Hepatocyte (in vitro differentiated cells): Measurements from ENCODE around the gene KRTAP2-1. TPM values are rescaled to one million over a fixed set of nuclear protein-coding genes. Genes with fewer than 3 reads are reported as not detected.
"Not testable (repeated sequence)": the region's sequence is repeated elsewhere in the genome, so short reads cannot be mapped to it uniquely, and the experiment has no call there.

Experiments
- DNase-seq: peaks from one replicate; pipeline ENCODE4 v3.0.0-alpha.2; 2016; ENCODE audit warnings: low spot score
- H2AFZ ChIP-seq: fragments of 200-600 bp; sonication (generic); 2 replicates; pipeline ENCODE4 v1.6.0; 2016; ENCODE audit warnings: antibody characterized with exemption, mild to moderate bottlenecking
- H3K27ac ChIP-seq: fragments of 200-600 bp; sonication (generic); 2 replicates; pipeline ENCODE4 v1.5.1; 2016; ENCODE audit warnings: mild to moderate bottlenecking
- H3K27me3 ChIP-seq: fragments of 200-600 bp; sonication (generic); 2 replicates; pipeline ENCODE4 v1.6.1; 2016
- H3K36me3 ChIP-seq: fragments of 200-600 bp; sonication (generic); replicated peaks from 2 replicates; pipeline ENCODE4 v1.5.1; 2016; ENCODE audit warnings: low read depth; ENCODE audit not compliant: insufficient read depth
- H3K4me1 ChIP-seq: fragments of 200-600 bp; sonication (generic); 2 replicates; pipeline ENCODE4 v1.5.1; 2016; ENCODE audit warnings: mild to moderate bottlenecking, moderate library complexity; ENCODE audit not compliant: insufficient read depth
- H3K4me2 ChIP-seq: fragments of 200-600 bp; sonication (generic); 2 replicates; pipeline ENCODE4 v1.6.0; 2016
- H3K4me3 ChIP-seq: fragments of 200-600 bp; sonication (generic); 2 replicates; pipeline ENCODE4 v1.5.1; 2016; ENCODE audit warnings: mild to moderate bottlenecking
- H3K79me2 ChIP-seq: fragments of 200-600 bp; sonication (generic); 2 replicates; pipeline ENCODE4 v1.6.0; 2017; ENCODE audit warnings: mild to moderate bottlenecking
- H3K9me2 ChIP-seq: fragments of 200-600 bp; sonication (generic); replicated peaks from 2 replicates; pipeline ENCODE4 v1.6.0; 2017; ENCODE audit warnings: mild to moderate bottlenecking; ENCODE audit not compliant: insufficient read depth
- H3K9me3 ChIP-seq: fragments of 200-600 bp; sonication (generic); 2 replicates; pipeline ENCODE4 v1.5.1; 2016; ENCODE audit warnings: low read depth, mild to moderate bottlenecking
- H4K20me1 ChIP-seq: fragments of 200-600 bp; sonication (generic); 2 replicates; pipeline ENCODE4 v1.6.0; 2016; ENCODE audit warnings: mild to moderate bottlenecking; ENCODE audit not compliant: insufficient read depth, poor library complexity, severe bottlenecking
- CTCF ChIP-seq: fragments of 200-600 bp; sonication (generic); IDR thresholded peaks from 2 replicates; pipeline ENCODE4 v1.5.1; 2016; ENCODE audit warnings: antibody characterized with exemption, mild to moderate bottlenecking; ENCODE audit not compliant: poor library complexity
- EZH2 ChIP-seq: fragments of 200-600 bp; sonication (generic); IDR thresholded peaks from 2 replicates; pipeline ENCODE4 v1.6.1; 2016; ENCODE audit warnings: antibody characterized with exemption, mild to moderate bottlenecking, borderline replicate concordance
- EZH2phosphoT487 ChIP-seq: fragments of 200-600 bp; sonication (generic); IDR thresholded peaks from one replicate; pipeline ENCODE4 v1.6.1; 2018; ENCODE audit warnings: antibody characterized with exemption, mild to moderate bottlenecking, low read depth, moderate library complexity; ENCODE audit not compliant: unreplicated experiment, severe bottlenecking
- WGBS: methylation state at CpG from one replicate; pipeline ENCODE4 v1.1.6; 2016; ENCODE audit warnings: low lambda C conversion rate; ENCODE audit errors: missing lambda C conversion rate; 5-methylcytosine and 5-hydroxymethylcytosine counted together
- polyA plus RNA-seq: library from polyadenylated mRNA; unstranded; fragments of >200 nt; fragmentation: Nextera tagmentation; extraction: Ambion mirVana; gene quantifications from 2 replicates; pipeline ENCODE4 v1.2.1, GENCODE V29; 2016
- total RNA-seq: library from RNA; depleted of rRNA; stranded (reverse); fragments of >200 nt; gene quantifications from 2 replicates; pipeline ENCODE4 v1.2.3, GENCODE V29; 2014

KRTAP2-1 gene
- not detected in 2 replicates for total RNA-seq
- polyA plus RNA-seq, result not detected in 2 replicates

- H3K79me2 ChIP-seq, DNase-seq, H3K9me3 ChIP-seq, H3K9me2 ChIP-seq, H3K27me3 ChIP-seq, H3K36me3 ChIP-seq, H3K27ac ChIP-seq, H2AFZ ChIP-seq, H3K4me2 ChIP-seq, H3K4me3 ChIP-seq, H4K20me1 ChIP-seq: not testable (repeated sequence)
- WGBS, result 81% methylated on average over 9 of the region's 33 CpGs
- peaks cover 11% of the 10 kb centered on the region for H3K4me1 ChIP-seq
These were observed at the start of gene KRTAP2-1 for GRCh38 chr17:41046735-41047465. TSS of gene KRTAP2-1 (minus strand) at chr17:41047316. CDS start at chr17:41047267, 49 bp downstream.

DNA sequence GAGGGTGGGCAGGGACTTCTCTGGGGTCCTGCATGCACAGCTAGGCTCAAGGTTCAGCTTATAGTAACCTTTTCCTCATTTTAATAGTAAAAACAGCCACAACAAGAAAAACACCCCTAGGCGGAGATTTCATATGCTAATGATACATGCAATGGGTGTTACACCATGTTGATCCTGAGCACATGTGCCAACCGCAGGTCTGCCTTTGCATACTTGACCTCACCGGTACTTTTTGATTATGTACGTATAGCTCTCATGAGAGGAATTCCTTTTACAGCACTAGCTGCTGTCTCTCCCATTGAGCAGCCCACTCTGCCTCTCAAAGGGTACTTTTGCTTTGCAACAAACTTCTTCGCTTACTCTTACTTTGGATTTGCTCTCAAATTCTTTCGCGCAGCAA is 48.9 kb upstream of the KRTAP2-1 start:
- Histone ChIP-seq H3K9me3 (no peaks in the 10 kb centered on the region), H3K9me2 (no peaks in the 10 kb centered on the region), H3K4me3 (no peak overlapping the region), H3K4me1 (no peaks in the 10 kb centered on the region), H3K27ac (no peak overlapping the region), H3K36me3 (no peaks in the 10 kb centered on the region), H4K20me1 (no peaks in the 10 kb centered on the region), H2AFZ (no peak overlapping the region), H3K27me3 (no peaks in the 10 kb centered on the region), H3K79me2 (no peaks in the 10 kb centered on the region), H3K4me2 (no peak overlapping the region)
- 92% methylated on average over 7 of the region's 7 CpGs for WGBS
- TF ChIP-seq EZH2 (no peak), EZH2phosphoT487 (no peak), CTCF (no peak)
- DNase-seq, result no peak

DNA sequence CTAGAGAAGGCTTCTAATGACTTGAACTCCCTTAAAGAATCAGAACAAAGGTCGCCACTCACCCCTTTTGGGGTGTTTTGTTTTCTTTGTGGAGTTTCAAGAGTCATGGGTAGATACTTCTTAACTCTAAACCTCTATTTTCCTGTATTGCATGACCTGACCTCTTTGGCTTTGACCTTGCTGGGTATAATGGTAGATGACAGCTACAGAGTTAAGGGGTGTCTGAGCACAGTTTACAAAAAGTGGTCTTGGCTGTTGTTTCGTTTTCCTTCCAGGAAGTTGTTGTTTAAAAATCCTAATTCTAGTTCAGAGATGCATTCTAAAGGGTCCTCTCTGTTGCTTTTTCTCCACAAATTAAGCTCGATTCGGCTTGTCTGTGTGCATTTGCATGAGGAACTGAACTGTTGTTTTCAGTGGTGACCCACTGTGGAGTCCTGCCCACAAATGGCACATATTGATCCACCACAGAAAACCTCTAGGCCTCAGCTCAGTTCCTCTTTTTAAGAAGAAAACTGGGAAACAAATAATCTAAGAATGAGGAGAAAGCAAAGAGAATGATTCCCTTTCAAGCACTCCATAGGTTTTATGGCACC is 41.7 kb upstream of the KRTAP2-1 start:
- not testable (repeated sequence) for H4K20me1 ChIP-seq, H3K9me3 ChIP-seq, DNase-seq, H3K4me1 ChIP-seq, H2AFZ ChIP-seq, H3K4me2 ChIP-seq, H3K79me2 ChIP-seq, H3K9me2 ChIP-seq, H3K27me3 ChIP-seq, H3K27ac ChIP-seq, H3K36me3 ChIP-seq, H3K4me3 ChIP-seq
- WGBS, result 67% methylated on average over 4 of the region's 4 CpGs

DNA sequence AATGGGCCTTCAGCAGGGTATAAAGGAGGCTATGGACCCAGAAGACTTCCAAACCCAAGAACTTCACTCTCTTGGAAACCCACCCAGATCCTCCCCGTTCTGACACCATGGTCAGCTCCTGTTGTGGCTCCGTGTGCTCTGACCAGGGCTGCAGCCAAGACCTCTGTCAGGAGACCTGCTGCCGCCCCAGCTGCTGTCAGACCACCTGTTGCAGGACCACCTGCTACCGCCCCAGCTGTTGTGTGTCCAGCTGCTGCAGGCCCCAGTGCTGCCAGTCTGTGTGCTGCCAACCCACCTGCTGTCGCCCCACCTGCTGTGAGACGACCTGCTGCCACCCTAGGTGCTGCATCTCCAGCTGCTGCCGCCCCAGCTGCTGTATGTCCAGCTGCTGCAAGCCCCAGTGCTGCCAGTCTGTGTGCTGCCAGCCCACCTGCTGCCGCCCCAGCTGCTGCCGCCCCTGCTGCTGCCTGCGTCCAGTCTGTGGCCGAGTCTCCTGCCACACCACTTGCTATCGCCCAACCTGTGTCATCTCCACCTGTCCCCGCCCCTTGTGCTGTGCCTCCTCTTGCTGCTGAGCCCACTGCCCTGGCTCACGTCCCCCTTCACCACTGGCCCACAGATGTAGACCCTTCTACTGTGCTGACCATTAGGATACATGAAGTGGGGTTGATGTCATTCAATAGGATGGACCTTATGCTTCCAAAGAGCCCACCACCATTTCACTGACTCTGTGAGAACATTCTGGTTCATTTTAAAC is 37.2 kb upstream of the KRTAP2-1 start, which contains the start of gene KRTAP4-7:
Gene KRTAP4-7, plus strand, starts transcription at position 51 of the 757 bp plus-strand sequence. Its CDS starts 57 bp downstream, at position 108.
- H3K4me2 ChIP-seq, result not testable (repeated sequence)

DNA sequence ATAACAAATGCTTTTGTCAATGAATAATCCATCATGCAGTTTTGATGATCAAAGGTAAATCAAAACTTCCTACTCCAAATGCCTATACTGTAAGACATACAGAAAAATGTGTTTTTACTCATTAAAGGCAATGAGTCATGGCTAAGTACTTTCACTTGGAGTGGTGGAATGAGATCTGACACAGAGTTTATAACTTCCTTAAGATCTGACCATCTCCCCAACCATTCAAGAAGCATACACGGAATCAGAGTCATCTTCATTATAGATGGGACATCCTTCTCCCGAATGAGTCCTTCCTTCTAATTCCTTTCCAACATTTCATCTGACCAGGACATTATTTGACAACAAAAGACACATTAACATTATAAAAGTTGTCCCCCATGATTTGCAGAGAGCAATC is 36.3 kb upstream of the KRTAP2-1 start:
- not testable (repeated sequence) for H3K9me3 ChIP-seq, DNase-seq, H3K27ac ChIP-seq, H3K36me3 ChIP-seq, H3K79me2 ChIP-seq, H3K27me3 ChIP-seq, H3K9me2 ChIP-seq, H3K4me3 ChIP-seq, H3K4me1 ChIP-seq, H2AFZ ChIP-seq, H3K4me2 ChIP-seq, H4K20me1 ChIP-seq
- 76% methylated on average over 2 of the region's 2 CpGs for WGBS

More for the DNA sequence above, 37.2 kb upstream of the KRTAP2-1 start, which contains the start of gene KRTAP4-7:
- H2AFZ ChIP-seq, H3K9me2 ChIP-seq, DNase-seq, H4K20me1 ChIP-seq, H3K27ac ChIP-seq, H3K9me3 ChIP-seq, H3K4me1 ChIP-seq, H3K79me2 ChIP-seq, H3K36me3 ChIP-seq, H3K27me3 ChIP-seq, H3K4me3 ChIP-seq: not testable (repeated sequence)
- WGBS, result 90% methylated on average over 13 of the region's 14 CpGs
